SK-N-SH (cell line): ENCODE results near the gene GHRH. TPM values are rescaled to one million over a fixed set of nuclear protein-coding genes. Genes with fewer than 3 reads are reported as not detected.

ENCODE experiments used
- CTCF ChIA-PET: fragments of 300-600, 350-600 bp; formaldehyde crosslinking; extraction: SDS; loops from one replicate; lab custom pipeline; 2021; lab: Yijun Ruan, JAX
- POLR2A ChIA-PET: fragments of 350-600 bp; sonication (Branson Sonifier 250); formaldehyde crosslinking; extraction: SDS; loops from one replicate; lab custom pipeline; 2020; ENCODE audit warnings: antibody characterized with exemption, inconsistent platforms; lab: Yijun Ruan, JAX
- DNase-seq: peaks from one replicate; pipeline ENCODE4 v3.0.0; 2012
- H2AFZ ChIP-seq: fragments of 200-600 bp; sonication (generic); 2 replicates; pipeline ENCODE4 v1.8.1; 2016; ENCODE audit warnings: antibody characterized with exemption, mild to moderate bottlenecking, low read depth
- H3F3A ChIP-seq: fragments of 200-600 bp; sonication (generic); replicated peaks from 2 replicates; pipeline ENCODE3; 2016; ENCODE audit warnings: antibody characterized with exemption, mild to moderate bottlenecking; ENCODE audit not compliant: insufficient read depth
- H3K27ac ChIP-seq, 2 experiments: fragments of 200-500 bp in 1 of 2; fragments of 200-600 bp in 1 of 2; sonication (Bioruptor generic) in 1 of 2; sonication (generic), shearing (Covaris generic) in 1 of 2; 2 replicates each; pipeline versions ENCODE4 v1.5.1 to v1.6.1; 2014 to 2016; ENCODE audit warnings: low read depth in 2 of 2, inconsistent platforms in 1 of 2, low read length in 1 of 2, mild to moderate bottlenecking in 1 of 2, mixed read lengths in 1 of 2
- H3K27me3 ChIP-seq: fragments of 200-600 bp; sonication (generic), shearing (Covaris generic); 2 replicates; pipeline ENCODE4 v1.6.1; 2016; ENCODE audit warnings: mixed run types; ENCODE audit not compliant: insufficient read depth
- H3K36me3 ChIP-seq, 2 experiments: fragments of 200-500 bp in 1 of 2; fragments of 200-600 bp in 1 of 2; sonication (Bioruptor generic) in 1 of 2; sonication (generic) in 1 of 2; replicated peaks in 1 of 2; 2 replicates each; pipeline versions ENCODE3 to v1.5.1; 2014 to 2016; ENCODE audit warnings: low read length in 1 of 2, mild to moderate bottlenecking in 1 of 2; ENCODE audit not compliant: insufficient read depth in 2 of 2, control insufficient read depth in 1 of 2
- H3K4me1 ChIP-seq, 2 experiments: fragments of 200-500 bp in 1 of 2; fragments of 200-600 bp in 1 of 2; sonication (Bioruptor generic) in 1 of 2; sonication (generic), shearing (Covaris generic) in 1 of 2; 2 replicates each; pipeline versions ENCODE4 v1.5.1 to v1.6.1; 2014 to 2016; ENCODE audit warnings: low read depth in 1 of 2, low read length in 1 of 2, mixed run types in 1 of 2; ENCODE audit not compliant: insufficient read depth in 2 of 2, control insufficient read depth in 1 of 2
- H3K4me2 ChIP-seq: fragments of 200-600 bp; sonication (generic), shearing (Covaris generic); 2 replicates; pipeline ENCODE4 v1.6.1; 2017; ENCODE audit warnings: mixed run types
- H3K4me3 ChIP-seq, 2 experiments: fragments of 200-500 bp in 1 of 2; fragments of 200-600 bp in 1 of 2; sonication (Bioruptor generic) in 1 of 2; sonication (generic), shearing (Covaris generic) in 1 of 2; 2 replicates each; pipeline versions ENCODE4 v1.5.1 to v1.8.1; 2014 to 2016; ENCODE audit warnings: low read depth in 2 of 2, inconsistent platforms in 1 of 2, low read length in 1 of 2, mild to moderate bottlenecking in 1 of 2, mixed read lengths in 1 of 2, moderate library complexity in 1 of 2
- H3K79me2 ChIP-seq: fragments of 200-600 bp; sonication (generic); 2 replicates; pipeline ENCODE4 v1.8.1; 2017; ENCODE audit warnings: mild to moderate bottlenecking; ENCODE audit not compliant: insufficient read depth
- H3K9ac ChIP-seq: fragments of 200-600 bp; sonication (generic); 2 replicates; pipeline ENCODE4 v1.6.1; 2017; ENCODE audit warnings: mixed run types
- H3K9me2 ChIP-seq: fragments of 200-600 bp; sonication (generic); 2 replicates; pipeline ENCODE4 v1.6.1; 2017; ENCODE audit warnings: mixed run types
- H3K9me3 ChIP-seq: fragments of 200-600 bp; sonication (generic); 2 replicates; pipeline ENCODE4 v1.6.1; 2017; ENCODE audit warnings: mixed run types, mild to moderate bottlenecking, moderate library complexity
- H4K20me1 ChIP-seq: fragments of 200-600 bp; sonication (generic); 2 replicates; pipeline ENCODE4 v1.6.1; 2017; ENCODE audit warnings: mild to moderate bottlenecking, mixed run types; ENCODE audit not compliant: insufficient read depth
- EP300 ChIP-seq, 2 experiments: IDR thresholded peaks; 2 replicates each; pipeline versions ENCODE4 v1.4.0 to v1.6.1; 2012; ENCODE audit warnings: borderline replicate concordance in 1 of 2, low read depth in 1 of 2, low read length in 1 of 2
- FOSL2 ChIP-seq: IDR thresholded peaks from 2 replicates; pipeline ENCODE4 v1.4.0; 2012; ENCODE audit warnings: low read depth, mild to moderate bottlenecking, moderate library complexity, borderline replicate concordance
- FOXJ3 ChIP-seq: sonication (generic); formaldehyde crosslinking; IDR thresholded peaks from 2 replicates; pipeline ENCODE4 v1.5.1; 2020; ENCODE audit warnings: mild to moderate bottlenecking, missing genetic modification reagents
- GABPA ChIP-seq: IDR thresholded peaks from 2 replicates; pipeline ENCODE4 v1.4.0; 2012; ENCODE audit warnings: low read depth, mild to moderate bottlenecking
- MEF2A ChIP-seq: IDR thresholded peaks from 2 replicates; pipeline ENCODE4 v1.4.0; 2012; ENCODE audit warnings: low read depth, borderline replicate concordance
- MXI1 ChIP-seq: IDR thresholded peaks from 2 replicates; pipeline ENCODE4 v1.6.1; 2012; ENCODE audit warnings: mild to moderate bottlenecking, low read depth, low read length, improper control_type of control experiment
- NFIC ChIP-seq: IDR thresholded peaks from 2 replicates; pipeline ENCODE4 v1.4.0; 2012; ENCODE audit warnings: borderline replicate concordance
- NRF1 ChIP-seq: IDR thresholded peaks from 2 replicates; pipeline ENCODE4 v1.6.1; 2012; ENCODE audit warnings: low read depth, mild to moderate bottlenecking, low read length
- POLR2AphosphoS5 ChIP-seq: IDR thresholded peaks from 2 replicates; pipeline ENCODE4 v1.6.1; 2012; ENCODE audit warnings: low read depth, low read length
- RAD21 ChIP-seq: IDR thresholded peaks from 2 replicates; pipeline ENCODE4 v1.6.1; 2012; ENCODE audit warnings: mild to moderate bottlenecking, low read length
- SIN3A ChIP-seq: IDR thresholded peaks from 2 replicates; pipeline ENCODE4 v1.6.1; 2012; ENCODE audit warnings: low read depth, mild to moderate bottlenecking, low read length, moderate library complexity, borderline replicate concordance
- SMC3 ChIP-seq: IDR thresholded peaks from 2 replicates; pipeline ENCODE4 v1.6.1; 2012; ENCODE audit warnings: low read depth, low read length, improper control_type of control experiment
- YY1 ChIP-seq: IDR thresholded peaks from 2 replicates; pipeline ENCODE4 v1.4.0; 2012; ENCODE audit warnings: low read depth, mild to moderate bottlenecking
- WGBS: methylation state at CpG from one replicate; pipeline ENCODE4 v1.1.6; 2017; ENCODE audit warnings: low lambda C conversion rate; 5-methylcytosine and 5-hydroxymethylcytosine counted together
- polyA plus RNA-seq, 3 experiments: library from polyadenylated mRNA; depleted of rRNA; stranded (reverse); fragments of >200 nt; gene quantifications; 2 replicates each; pipeline ENCODE4 v1.2.3, GENCODE V29; 2012
- TF ChIP-seq, protein P1 (sequence below): fragments of 150-350 bp; IDR thresholded peaks from 2 replicates; pipeline ENCODE4 v1.6.1; 2017; ENCODE audit warnings: antibody characterized with exemption, low read length, low read depth, borderline replicate concordance
- TF ChIP-seq, protein P2 (sequence below): IDR thresholded peaks from 2 replicates; pipeline ENCODE4; 2012
- TF ChIP-seq, protein P3 (sequence below): IDR thresholded peaks from 2 replicates; pipeline ENCODE4 v1.4.0; 2012; ENCODE audit warnings: low read depth, borderline replicate concordance

Gene GHRH
- polyA plus RNA-seq, 1 of the 3 experiments (the other 2 are of a cell fraction) = not detected

DNA sequence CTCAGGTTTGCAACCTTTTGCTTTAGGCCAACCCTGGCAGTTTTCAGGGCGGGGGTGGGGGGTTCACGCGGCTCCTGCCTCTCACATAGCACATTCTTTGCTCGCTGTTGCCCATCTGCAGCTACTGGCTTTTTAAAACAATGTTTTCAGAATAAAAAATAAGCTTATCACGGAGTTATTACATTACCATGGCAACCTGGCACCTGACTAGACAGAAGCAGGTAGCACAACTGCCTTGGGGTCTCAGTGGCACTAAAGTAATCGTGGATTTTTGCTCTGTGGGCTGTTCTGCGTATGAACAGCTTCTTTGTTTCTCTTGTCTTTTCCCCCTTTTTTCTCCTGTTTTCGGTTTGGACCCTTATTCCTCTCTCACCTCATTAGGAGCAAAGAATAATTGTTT, 18.8 kb upstream of the GHRH start:
- Histone ChIP-seq H2AFZ (no peak overlapping the region), H3K4me2 (no peak overlapping the region), H3K4me1 (peaks cover 0 to 32% of the 10 kb centered on the region in 2 experiments; a peak in 1 of 4 replicates), H3K9me2 (no peaks in the 10 kb centered on the region), H3K27me3 (no peaks in the 10 kb centered on the region), H3K9ac (no peak overlapping the region), H4K20me1 (no peaks in the 10 kb centered on the region), H3K79me2 (no peaks in the 10 kb centered on the region), H3K36me3 (no peaks in the 10 kb centered on the region), H3K4me3 (no peak overlapping the region), H3K27ac (no peak overlapping the region), H3K9me3 (no peaks in the 10 kb centered on the region), H3F3A (no peaks in the 10 kb centered on the region)
- CTCF ChIA-PET = interaction anchor here (1.0 to 1.2 kb wide), 3 partner anchors 13 to 105 kb away, joined by 3 to 4 read pairs (median 4); no protein-coding TSS in a partner anchor
- no peak for TF ChIP-seq POLR2AphosphoS5
- TF ChIP-seq, protein P1, sequence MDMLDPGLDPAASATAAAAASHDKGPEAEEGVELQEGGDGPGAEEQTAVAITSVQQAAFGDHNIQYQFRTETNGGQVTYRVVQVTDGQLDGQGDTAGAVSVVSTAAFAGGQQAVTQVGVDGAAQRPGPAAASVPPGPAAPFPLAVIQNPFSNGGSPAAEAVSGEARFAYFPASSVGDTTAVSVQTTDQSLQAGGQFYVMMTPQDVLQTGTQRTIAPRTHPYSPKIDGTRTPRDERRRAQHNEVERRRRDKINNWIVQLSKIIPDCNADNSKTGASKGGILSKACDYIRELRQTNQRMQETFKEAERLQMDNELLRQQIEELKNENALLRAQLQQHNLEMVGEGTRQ = no peak
- TF ChIP-seq SMC3 = no peak
- no peak for TF ChIP-seq NFIC
- TF ChIP-seq NRF1 = no peak
- no peak for DNase-seq
- 85% methylated on average over 8 of the region's 8 CpGs for WGBS
- POLR2A ChIA-PET = interaction anchor here (1.9 kb wide), 1 partner anchor 9 kb away, joined by 9 read pairs; the partner anchor contains the start of gene MANBAL

DNA sequence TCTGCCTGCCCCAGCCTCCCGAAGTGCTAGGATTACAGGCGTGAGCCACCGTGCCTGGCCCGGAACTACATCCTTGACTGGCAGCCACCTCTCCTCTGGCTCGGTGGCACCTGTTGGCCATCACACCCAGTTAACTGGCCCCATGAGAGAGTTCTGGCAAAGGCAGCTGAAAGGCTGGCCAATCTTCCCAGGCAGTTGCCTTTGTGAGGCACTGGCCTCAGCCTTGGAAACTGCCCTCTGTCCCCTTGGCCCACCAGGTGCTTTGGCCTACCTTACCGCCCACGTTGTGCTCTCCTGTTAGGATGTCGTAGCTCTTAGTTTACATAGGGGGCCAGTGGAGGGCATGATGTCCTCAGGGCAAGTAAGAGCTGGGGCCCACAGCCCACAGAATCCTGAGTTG, 18.2 kb upstream of the GHRH start:
- H4K20me1 ChIP-seq = no peaks in the 10 kb centered on the region
- ChIA-PET CTCF (interaction anchor here (1.0 to 1.2 kb wide), 4 partner anchors 12 to 284 kb away, joined by 3 to 4 read pairs (median 4); no protein-coding TSS in a partner anchor), POLR2A (interaction anchor here (1.9 kb wide), 1 partner anchor 10 kb away, joined by 9 read pairs; the partner anchor contains the start of gene MANBAL)
- no peak overlapping the region for H3K9ac ChIP-seq
- peak overlapping the region in 1 of 2 experiments; percentile 41; a peak in 1 of 4 replicates for H3K27ac ChIP-seq
- H3K4me3 ChIP-seq = no peak overlapping the region
- no peaks in the 10 kb centered on the region for H3K36me3 ChIP-seq
- no peak for DNase-seq
- H3F3A ChIP-seq = no peaks in the 10 kb centered on the region
- no peaks in the 10 kb centered on the region for H3K9me2 ChIP-seq
- peaks cover 0 to 32% of the 10 kb centered on the region in 2 experiments; a peak in 1 of 4 replicates for H3K4me1 ChIP-seq
- no peak for TF ChIP-seq MEF2A
- TF ChIP-seq POLR2AphosphoS5 = no peak
- no peak for TF ChIP-seq GABPA
- no peak for TF ChIP-seq SIN3A
- TF ChIP-seq NFIC = no peak
- no peak for TF ChIP-seq RAD21
- TF ChIP-seq, protein P2, sequence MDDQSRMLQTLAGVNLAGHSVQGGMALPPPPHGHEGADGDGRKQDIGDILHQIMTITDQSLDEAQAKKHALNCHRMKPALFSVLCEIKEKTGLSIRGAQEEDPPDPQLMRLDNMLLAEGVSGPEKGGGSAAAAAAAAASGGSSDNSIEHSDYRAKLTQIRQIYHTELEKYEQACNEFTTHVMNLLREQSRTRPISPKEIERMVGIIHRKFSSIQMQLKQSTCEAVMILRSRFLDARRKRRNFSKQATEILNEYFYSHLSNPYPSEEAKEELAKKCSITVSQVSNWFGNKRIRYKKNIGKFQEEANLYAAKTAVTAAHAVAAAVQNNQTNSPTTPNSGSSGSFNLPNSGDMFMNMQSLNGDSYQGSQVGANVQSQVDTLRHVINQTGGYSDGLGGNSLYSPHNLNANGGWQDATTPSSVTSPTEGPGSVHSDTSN = no peak
- TF ChIP-seq YY1 = no peak
- TF ChIP-seq FOXJ3 (CRISPR knock-in tag) = no peak
- no peak for TF ChIP-seq MXI1
- TF ChIP-seq, protein P3, sequence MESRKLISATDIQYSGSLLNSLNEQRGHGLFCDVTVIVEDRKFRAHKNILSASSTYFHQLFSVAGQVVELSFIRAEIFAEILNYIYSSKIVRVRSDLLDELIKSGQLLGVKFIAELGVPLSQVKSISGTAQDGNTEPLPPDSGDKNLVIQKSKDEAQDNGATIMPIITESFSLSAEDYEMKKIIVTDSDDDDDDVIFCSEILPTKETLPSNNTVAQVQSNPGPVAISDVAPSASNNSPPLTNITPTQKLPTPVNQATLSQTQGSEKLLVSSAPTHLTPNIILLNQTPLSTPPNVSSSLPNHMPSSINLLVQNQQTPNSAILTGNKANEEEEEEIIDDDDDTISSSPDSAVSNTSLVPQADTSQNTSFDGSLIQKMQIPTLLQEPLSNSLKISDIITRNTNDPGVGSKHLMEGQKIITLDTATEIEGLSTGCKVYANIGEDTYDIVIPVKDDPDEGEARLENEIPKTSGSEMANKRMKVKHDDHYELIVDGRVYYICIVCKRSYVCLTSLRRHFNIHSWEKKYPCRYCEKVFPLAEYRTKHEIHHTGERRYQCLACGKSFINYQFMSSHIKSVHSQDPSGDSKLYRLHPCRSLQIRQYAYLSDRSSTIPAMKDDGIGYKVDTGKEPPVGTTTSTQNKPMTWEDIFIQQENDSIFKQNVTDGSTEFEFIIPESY = no peak
- TF ChIP-seq FOSL2 = no peak
- no peak for TF ChIP-seq EP300 (IDR thresholded peaks at IDR 0.05; ENCODE audit: borderline replicate concordance in 1 of 2, low read depth in 1 of 2, low read length in 1 of 2)
- no peaks in the 10 kb centered on the region for H3K79me2 ChIP-seq
- H3K27me3 ChIP-seq = no peaks in the 10 kb centered on the region
- H3K4me2 ChIP-seq = no peak overlapping the region
- H2AFZ ChIP-seq = no peak overlapping the region
- 40% methylated on average over 2 of the region's 8 CpGs for WGBS
- no peaks in the 10 kb centered on the region for H3K9me3 ChIP-seq
